ENCODE data around the gene PKLR. TPM values are rescaled to one million over a fixed set of nuclear protein-coding genes. Genes with fewer than 3 reads are reported as not detected.
"Not testable (repeated sequence)": the region's sequence is repeated elsewhere in the genome, so short reads cannot be mapped to it uniquely, and the experiment has no call there.

The PKLR gene
- total and polyA plus RNA-seq, 2 of the 4 experiments (the other 2 are of a cell fraction): 0.03 TPM; not detected in 1

DNA sequence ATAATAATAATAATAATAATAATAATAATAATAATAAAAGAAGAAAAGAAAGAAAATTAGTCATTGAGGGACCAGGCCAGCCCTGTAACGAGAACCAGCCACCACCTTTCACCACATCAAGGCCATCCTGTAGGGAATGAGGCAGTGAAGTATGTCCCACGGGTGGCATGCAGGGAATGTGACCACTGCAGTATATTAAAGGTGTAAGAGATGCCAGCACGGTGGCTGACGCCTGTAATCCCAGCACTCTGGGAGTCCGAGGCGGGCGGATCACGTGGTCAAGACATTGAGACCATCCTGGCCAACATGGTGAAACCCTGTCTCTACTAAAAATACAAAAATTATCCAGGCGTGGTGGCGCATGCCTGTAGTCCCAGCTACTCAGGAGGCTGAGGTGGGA lies 10.2 kb downstream of the PKLR start:
- H2BK20ac ChIP-seq (ENCODE audit: low read depth, low read length); intact Hi-C loops (cut with micrococcal nuclease); H4K20me1 ChIP-seq (ENCODE audit: insufficient read depth, low read length); H3K27ac ChIP-seq (ENCODE audit: insufficient read depth, low read length); H3K4me2 ChIP-seq (ENCODE audit: low read depth, low read length); H3K36me3 ChIP-seq (ENCODE audit: control insufficient read depth, insufficient read depth, low read length); H3K79me1 ChIP-seq (ENCODE audit: low read depth in 1 of 2, low read length in 2 of 2); H2BK120ac ChIP-seq (ENCODE audit: low read depth, low read length); H3K18ac ChIP-seq (ENCODE audit: low read depth, low read length); BruUV-seq (replicated peaks); H4K91ac ChIP-seq (ENCODE audit: insufficient read depth, low read depth, low read length); H2BK5ac ChIP-seq (ENCODE audit: low read depth, low read length, poor library complexity, severe bottlenecking); H2AFZ ChIP-seq (replicated peaks; ENCODE audit: low read length, poor library complexity); H4K5ac ChIP-seq (ENCODE audit: low read depth, low read length); H3K9me3 ChIP-seq (ENCODE audit: control insufficient read depth, insufficient read depth, low read length); ATAC-seq (ENCODE audit: low read depth); in situ Hi-C loops (cut with MboI; ENCODE audit: low sequenced_read_pairs); H3K4me3 ChIP-seq (ENCODE audit: insufficient read depth, low read depth, low read length); H2BK15ac ChIP-seq (ENCODE audit: low read depth, low read length); H3K23ac ChIP-seq (ENCODE audit: low read depth, low read length); H3K9ac ChIP-seq (ENCODE audit: low read depth, low read length); H3K9me1 ChIP-seq (ENCODE audit: insufficient read depth, low read length); POLR2A ChIA-PET (ENCODE audit: unreplicated experiment); H3K56ac ChIP-seq (ENCODE audit: extremely low read depth, insufficient read depth, low read length); H3K4ac ChIP-seq (ENCODE audit: low read depth, low read length); H2AK9ac ChIP-seq (replicated peaks; ENCODE audit: low read depth, low read length, poor library complexity); DNase-seq; CTCF ChIA-PET; H3K4me1 ChIP-seq (ENCODE audit: control insufficient read depth, insufficient read depth, low read length); H3K14ac ChIP-seq (replicated peaks; ENCODE audit: low read depth, low read length); H2AK5ac ChIP-seq (ENCODE audit: low read depth, low read length); dilution Hi-C loops (cut with HindIII; ENCODE audit: low sequenced_read_pairs, unreplicated experiment); H4K8ac ChIP-seq (ENCODE audit: low read depth in 2 of 2, low read length in 2 of 2): not testable (repeated sequence)
- WGBS, 2 experiments (ENCODE audit: extremely low coverage in 2 of 2, insufficient read length in 1 of 2): no CpG with 5 or more reads among the region's 10 CpGs
- H3K27me3 ChIP-seq (ENCODE audit: control insufficient read depth, insufficient read depth, low read length): peaks cover 41% of the 10 kb centered on the region
